ENCODE results near the gene TELO2.

TELO2 gene

DNA sequence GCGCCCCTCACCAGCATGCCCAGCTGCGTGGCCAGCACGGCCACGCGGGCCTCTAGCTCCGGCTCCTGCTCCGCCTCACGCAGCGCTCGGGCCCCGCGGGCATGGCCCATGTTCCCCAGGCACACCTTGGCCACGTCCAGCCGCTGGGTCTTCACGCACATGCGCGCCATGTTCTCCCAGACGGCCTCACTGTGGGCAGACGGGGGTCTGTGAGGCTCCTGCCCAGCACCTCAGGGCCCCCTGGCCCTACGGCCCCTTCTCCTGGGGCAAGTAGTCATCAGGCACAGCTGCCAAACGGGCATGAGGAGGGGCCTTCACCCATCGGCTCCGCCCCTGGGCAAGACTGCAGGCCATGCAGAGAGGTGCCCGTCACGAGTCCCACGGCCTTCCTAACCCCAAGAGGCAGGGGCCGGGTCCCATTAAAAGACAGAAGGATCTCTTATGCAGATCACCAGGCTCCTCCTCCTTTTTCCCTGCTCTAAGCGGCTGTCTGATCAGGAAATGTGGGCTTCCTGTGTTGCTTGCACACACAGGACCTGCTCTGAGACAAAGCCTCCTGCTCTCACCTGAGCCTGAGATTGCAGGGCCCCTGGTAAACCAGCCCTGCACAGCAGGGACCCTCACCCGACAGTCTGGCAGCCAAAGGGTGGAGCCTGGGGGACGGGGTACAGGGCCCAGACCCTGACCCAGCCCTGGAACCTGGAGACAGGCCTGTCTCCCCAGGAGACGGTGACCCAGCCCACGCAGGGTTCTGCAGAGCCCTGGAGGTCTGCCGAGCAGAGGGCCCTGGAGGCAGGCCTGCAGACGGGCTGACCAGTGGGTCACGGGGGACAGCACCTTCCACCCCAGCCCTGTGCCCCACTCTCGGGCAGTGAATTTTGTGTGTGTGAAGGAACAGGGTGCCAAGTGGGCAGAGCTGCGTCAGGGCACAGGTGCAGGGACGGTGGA, 33.7 kb downstream of the TELO2 start:
- Histone ChIP-seq H3K4me1 (ENCODE audit: insufficient read depth, low read length) (no peaks in the 10 kb centered on the region), H3K36me3 (ENCODE audit: insufficient read depth, low read length) (no peaks in the 10 kb centered on the region), H3K27ac (ENCODE audit: low read depth, low read length) (no peak overlapping the region), H3K4me3 (ENCODE audit: low read length) (no peak overlapping the region), H3K9ac (ENCODE audit: low read depth, low read length) (no peak overlapping the region), H3K9me3 (ENCODE audit: insufficient read depth, low read depth, low read length) (no peaks in the 10 kb centered on the region), H3K27me3 (ENCODE audit: insufficient read depth, low read length) (no peaks in the 10 kb centered on the region)
- WGBS = 91% methylated on average over 38 of the region's 38 CpGs

DNA sequence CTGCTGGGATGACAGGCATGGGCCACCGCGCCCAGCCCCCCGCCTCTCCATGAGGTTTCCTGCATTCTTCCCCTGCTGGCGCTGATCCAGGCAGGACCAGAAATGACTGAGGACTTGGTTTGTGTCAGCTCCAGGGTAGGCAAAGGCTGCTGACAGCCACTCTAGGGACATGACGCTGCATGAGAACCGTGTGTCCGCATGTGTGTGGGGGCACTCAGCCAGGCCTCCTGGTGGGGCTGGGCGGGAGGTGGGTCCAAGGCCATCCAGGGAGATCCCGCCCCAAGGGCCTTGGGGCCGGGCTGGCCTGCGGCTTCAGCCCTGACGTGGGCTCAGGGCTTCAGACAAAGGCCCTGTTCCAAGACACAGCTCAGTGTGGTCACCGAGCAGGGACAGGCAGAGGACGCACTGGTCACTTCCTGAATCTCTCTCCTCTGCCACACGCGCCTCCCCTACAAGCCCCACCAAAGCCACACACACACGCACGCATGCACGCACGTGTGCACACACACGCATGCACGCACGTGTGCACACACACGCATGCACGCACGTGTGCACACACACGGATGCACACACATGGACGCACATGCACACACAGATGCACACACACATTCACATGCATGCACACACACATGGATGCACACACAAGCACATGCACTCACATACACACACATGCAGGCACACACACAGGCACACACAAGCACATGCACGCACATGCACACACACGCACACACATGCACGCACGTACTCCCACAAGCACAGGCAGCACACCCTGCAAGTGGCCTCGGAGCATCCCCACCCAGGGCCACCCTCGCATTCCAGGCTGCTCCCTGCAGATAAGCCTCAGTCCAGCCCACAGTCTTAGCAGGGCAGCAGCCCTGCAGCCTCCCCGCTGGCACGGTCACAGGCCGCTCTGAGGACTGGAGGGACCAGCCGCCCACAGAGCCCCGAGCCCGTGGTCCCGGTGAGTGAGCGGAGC, 35.0 kb downstream of the TELO2 start:
- 93% methylated on average over 42 of the region's 42 CpGs for WGBS
- H3K36me3 ChIP-seq (ENCODE audit: insufficient read depth, low read length) = no peaks in the 10 kb centered on the region
- H3K9me3 ChIP-seq (ENCODE audit: insufficient read depth, low read depth, low read length) = no peaks in the 10 kb centered on the region
- no peaks in the 10 kb centered on the region for H3K4me1 ChIP-seq (ENCODE audit: insufficient read depth, low read length)
- H3K27me3 ChIP-seq (ENCODE audit: insufficient read depth, low read length) = no peaks in the 10 kb centered on the region
- no peak overlapping the region for H3K9ac ChIP-seq (ENCODE audit: low read depth, low read length)
- H3K4me3 ChIP-seq (ENCODE audit: low read length) = no peak overlapping the region
- H3K27ac ChIP-seq (ENCODE audit: low read depth, low read length) = no peak overlapping the region

DNA sequence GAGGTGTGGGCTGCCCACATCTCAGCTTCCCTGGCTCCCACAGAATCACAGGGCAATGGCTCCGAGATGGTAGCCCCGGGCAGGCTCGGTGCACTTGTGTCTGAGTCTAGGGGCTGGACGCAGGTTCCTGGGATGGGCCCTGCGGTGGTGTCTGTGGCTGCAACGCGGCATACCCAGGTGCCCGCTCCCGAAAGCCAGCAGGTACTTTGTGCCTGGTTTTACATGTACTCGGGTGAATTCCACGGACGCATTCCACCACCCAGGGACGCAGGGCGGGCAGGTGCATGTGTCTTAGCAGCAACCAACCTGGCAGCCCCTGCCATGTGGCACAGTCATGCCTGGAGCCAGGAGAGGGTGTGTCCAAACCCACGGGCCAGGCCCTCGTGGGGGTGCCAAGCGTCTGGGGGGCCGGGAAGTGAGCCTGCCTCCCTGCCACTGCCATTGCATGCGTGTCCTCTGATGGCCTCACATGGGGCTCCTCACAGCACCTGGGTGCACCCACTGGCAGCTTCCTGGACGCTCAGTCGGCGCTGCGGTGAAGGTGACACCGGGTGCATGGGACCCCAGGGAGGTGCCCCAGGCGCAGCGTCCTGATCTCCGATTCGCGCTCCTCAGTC, 35.9 kb downstream of the TELO2 start:
- WGBS = 95% methylated on average over 29 of the region's 29 CpGs
- no peaks in the 10 kb centered on the region for H3K36me3 ChIP-seq (ENCODE audit: insufficient read depth, low read length)
- no peak overlapping the region for H3K4me3 ChIP-seq (ENCODE audit: low read length)
- H3K27me3 ChIP-seq (ENCODE audit: insufficient read depth, low read length) = no peaks in the 10 kb centered on the region
- no peaks in the 10 kb centered on the region for H3K9me3 ChIP-seq (ENCODE audit: insufficient read depth, low read depth, low read length)
- H3K27ac ChIP-seq (ENCODE audit: low read depth, low read length) = no peak overlapping the region
- H3K9ac ChIP-seq (ENCODE audit: low read depth, low read length) = no peak overlapping the region
- H3K4me1 ChIP-seq (ENCODE audit: insufficient read depth, low read length) = no peaks in the 10 kb centered on the region

- no peaks in the 10 kb centered on the region for H3K36me3 ChIP-seq (ENCODE audit: insufficient read depth, low read length)
- no peaks in the 10 kb centered on the region for H3K27me3 ChIP-seq (ENCODE audit: insufficient read depth, low read length)
- H3K9me3 ChIP-seq (ENCODE audit: insufficient read depth, low read depth, low read length) = no peaks in the 10 kb centered on the region
- H3K27ac ChIP-seq (ENCODE audit: low read depth, low read length) = no peak overlapping the region
- WGBS = 95% methylated on average over 27 of the region's 27 CpGs
- no peak overlapping the region for H3K4me3 ChIP-seq (ENCODE audit: low read length)
- no peaks in the 10 kb centered on the region for H3K4me1 ChIP-seq (ENCODE audit: insufficient read depth, low read length)
- H3K9ac ChIP-seq (ENCODE audit: low read depth, low read length) = no peak overlapping the region
Measured at GRCh38 chr16:1530349-1530882, 37.3 kb downstream of the TELO2 start.

GRCh38 chr16:1530883-1531637, 37.9 kb downstream of the TELO2 start:
- no peaks in the 10 kb centered on the region for H3K9me3 ChIP-seq (ENCODE audit: insufficient read depth, low read depth, low read length)
- H3K4me1 ChIP-seq (ENCODE audit: insufficient read depth, low read length) = no peaks in the 10 kb centered on the region
- H3K36me3 ChIP-seq (ENCODE audit: insufficient read depth, low read length) = no peaks in the 10 kb centered on the region
- H3K27me3 ChIP-seq (ENCODE audit: insufficient read depth, low read length) = no peaks in the 10 kb centered on the region
- H3K27ac ChIP-seq (ENCODE audit: low read depth, low read length) = no peak overlapping the region
- no peak overlapping the region for H3K4me3 ChIP-seq (ENCODE audit: low read length)
- 92% methylated on average over 35 of the region's 35 CpGs for WGBS
- no peak overlapping the region for H3K9ac ChIP-seq (ENCODE audit: low read depth, low read length)

DNA sequence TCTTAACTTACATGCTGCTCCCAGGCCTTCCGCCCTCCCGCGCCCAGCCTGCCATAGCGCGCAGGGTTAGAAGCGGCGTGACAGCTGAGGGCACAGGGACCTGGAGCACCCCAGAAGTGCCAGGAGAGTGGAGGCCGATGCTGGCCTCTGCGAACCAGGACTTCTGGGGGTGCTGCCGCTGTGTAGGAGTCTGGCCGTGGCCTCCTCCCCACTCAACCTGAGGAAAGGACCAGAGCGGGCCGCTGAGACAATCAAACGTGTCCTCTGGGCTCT, 38.4 kb downstream of the TELO2 start:
- Histone ChIP-seq H3K36me3 (ENCODE audit: insufficient read depth, low read length) (no peaks in the 10 kb centered on the region), H3K27ac (ENCODE audit: low read depth, low read length) (no peak overlapping the region), H3K9me3 (ENCODE audit: insufficient read depth, low read depth, low read length) (no peaks in the 10 kb centered on the region), H3K27me3 (ENCODE audit: insufficient read depth, low read length) (no peaks in the 10 kb centered on the region), H3K4me3 (ENCODE audit: low read length) (no peak overlapping the region), H3K9ac (ENCODE audit: low read depth, low read length) (no peak overlapping the region), H3K4me1 (ENCODE audit: insufficient read depth, low read length) (no peaks in the 10 kb centered on the region)
- WGBS = 96% methylated on average over 14 of the region's 14 CpGs

- Histone ChIP-seq H3K9ac (ENCODE audit: low read depth, low read length) (no peak overlapping the region), H3K27ac (ENCODE audit: low read depth, low read length) (no peak overlapping the region), H3K36me3 (ENCODE audit: insufficient read depth, low read length) (no peaks in the 10 kb centered on the region), H3K9me3 (ENCODE audit: insufficient read depth, low read depth, low read length) (no peaks in the 10 kb centered on the region), H3K4me3 (ENCODE audit: low read length) (no peak overlapping the region), H3K27me3 (ENCODE audit: insufficient read depth, low read length) (no peaks in the 10 kb centered on the region), H3K4me1 (ENCODE audit: insufficient read depth, low read length) (no peaks in the 10 kb centered on the region)
- WGBS = 94% methylated on average over 28 of the region's 28 CpGs
Measured at GRCh38 chr16:1532081-1532760, 39.1 kb downstream of the TELO2 start.

GRCh38 chr16:1532771-1533170, 39.6 kb downstream of the TELO2 start:
- Histone ChIP-seq H3K36me3 (ENCODE audit: insufficient read depth, low read length) (no peaks in the 10 kb centered on the region), H3K27me3 (ENCODE audit: insufficient read depth, low read length) (no peaks in the 10 kb centered on the region), H3K27ac (ENCODE audit: low read depth, low read length) (no peak overlapping the region), H3K9me3 (ENCODE audit: insufficient read depth, low read depth, low read length) (no peaks in the 10 kb centered on the region), H3K4me1 (ENCODE audit: insufficient read depth, low read length) (no peaks in the 10 kb centered on the region), H3K9ac (ENCODE audit: low read depth, low read length) (no peak overlapping the region), H3K4me3 (ENCODE audit: low read length) (no peak overlapping the region)
- 90% methylated on average over 10 of the region's 10 CpGs for WGBS

DNA sequence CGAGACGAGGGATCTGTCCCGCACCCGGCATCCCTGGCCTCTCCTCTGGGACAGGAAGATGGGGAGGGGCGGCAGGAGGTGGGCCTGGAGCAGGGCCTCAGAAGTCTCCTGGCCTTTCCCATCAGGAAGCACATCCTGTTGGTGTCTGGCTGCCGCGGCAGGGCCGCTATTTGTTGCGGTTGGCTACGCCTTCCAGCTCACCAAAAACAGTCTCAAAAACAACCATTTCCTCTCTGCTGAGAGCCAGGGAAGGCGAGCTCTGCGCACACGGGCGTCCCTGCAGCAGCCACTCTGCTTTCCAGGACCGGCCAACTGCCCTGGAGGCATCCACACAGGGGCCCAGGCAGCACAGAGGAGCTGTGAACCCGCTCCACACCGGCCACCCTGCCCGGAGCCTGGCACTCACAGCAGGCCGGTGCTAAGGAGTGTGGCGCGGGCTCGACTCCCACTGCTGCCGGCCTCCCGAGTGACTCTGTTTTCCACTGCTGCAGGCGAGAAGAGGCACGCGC, 40.3 kb downstream of the TELO2 start, which contains the start of gene TMEM204:
TSS of gene TMEM204 (plus strand) at position 224 of the 509 bp plus-strand sequence. CDS start 610 bp downstream, outside the sequence.
- no peaks in the 10 kb centered on the region for H3K36me3 ChIP-seq (ENCODE audit: insufficient read depth, low read length)
- no peaks in the 10 kb centered on the region for H3K27me3 ChIP-seq (ENCODE audit: insufficient read depth, low read length)
- H3K9ac ChIP-seq (ENCODE audit: low read depth, low read length) = no peak within 1 kb of the TSS; the same call in 1 of the 2 replicates
- H3K4me1 ChIP-seq (ENCODE audit: insufficient read depth, low read length) = no peaks in the 10 kb centered on the region
- H3K9me3 ChIP-seq (ENCODE audit: insufficient read depth, low read depth, low read length) = no peaks in the 10 kb centered on the region
- WGBS = 88% methylated on average over 27 of the region's 27 CpGs
- no peak within 1 kb of the TSS for H3K27ac ChIP-seq (ENCODE audit: low read depth, low read length)
- H3K4me3 ChIP-seq (ENCODE audit: low read length) = no peak within 1 kb of the TSS
